PC-9 (cell line): ENCODE measurements around the gene OSBPL2. TPM values are rescaled to one million over a fixed set of nuclear protein-coding genes. Genes with fewer than 3 reads are reported as not detected.

Experiments
- BruUV-seq: library from RNA; stranded (reverse); fragments of 400-500 nt; replicated peaks from 2 replicates; lab custom pipeline; 2021; lab: Mats Ljungman, UMichigan
- CTCF ChIA-PET: fragments of 300-600 bp; sonication (Branson Sonifier 250); formaldehyde crosslinking; loops from one replicate; lab custom pipeline; 2022; ENCODE audit warnings: antibody characterized with exemption; lab: Charles Lee
- POLR2A ChIA-PET: fragments of 300-600 bp; sonication (Branson Sonifier 250); formaldehyde crosslinking; loops from one replicate; lab custom pipeline; 2022; ENCODE audit warnings: antibody characterized with exemption; ENCODE audit not compliant: unreplicated experiment; lab: Charles Lee
- DNase-seq, 2 experiments: peaks; one replicate each; pipeline versions ENCODE4 v3.0.0 to v3.0.0-alpha.2; 2015 to 2022; ENCODE audit warnings: mixed read lengths in 1 of 2
- H2AFZ ChIP-seq: fragments of 200-600 bp; sonication (generic); 2 replicates; pipeline ENCODE4 v1.8.1; 2017; ENCODE audit warnings: antibody characterized with exemption
- H3F3A ChIP-seq: fragments of 200-600 bp; sonication (generic); 2 replicates; pipeline ENCODE4 v1.8.1; 2017; ENCODE audit warnings: antibody characterized with exemption, mild to moderate bottlenecking, low read depth; ENCODE audit not compliant: insufficient read depth
- H3K27ac ChIP-seq: fragments of 200-600 bp; sonication (generic); 2 replicates; pipeline ENCODE4 v1.6.1; 2016; ENCODE audit warnings: mixed run types
- H3K27me3 ChIP-seq: fragments of 200-600 bp; sonication (generic); 2 replicates; pipeline ENCODE4 v1.6.1; 2016; ENCODE audit warnings: low read depth, mixed run types; ENCODE audit not compliant: insufficient read depth
- H3K36me3 ChIP-seq: fragments of 200-600 bp; sonication (generic); 2 replicates; pipeline ENCODE4 v1.6.1; 2016; ENCODE audit warnings: low read depth, mixed run types
- H3K4me1 ChIP-seq: fragments of 200-600 bp; sonication (generic); replicated peaks from 2 replicates; pipeline ENCODE4 v1.6.1; 2016; ENCODE audit warnings: mixed run types; ENCODE audit not compliant: insufficient read depth
- H3K4me2 ChIP-seq: fragments of 200-600 bp; sonication (generic); 2 replicates; pipeline ENCODE4 v1.6.1; 2017; ENCODE audit warnings: mixed run types
- H3K4me3 ChIP-seq: fragments of 200-600 bp; sonication (generic); 2 replicates; pipeline ENCODE4 v1.6.1; 2016; ENCODE audit warnings: mixed run types
- H3K79me2 ChIP-seq: fragments of 200-600 bp; sonication (generic); 2 replicates; pipeline ENCODE4 v1.6.1; 2017; ENCODE audit warnings: low read depth, mixed run types
- H3K9me2 ChIP-seq: fragments of 200-600 bp; sonication (generic); 2 replicates; pipeline ENCODE4 v1.8.1; 2017; ENCODE audit warnings: mild to moderate bottlenecking; ENCODE audit not compliant: insufficient read depth
- H3K9me3 ChIP-seq: fragments of 200-600 bp; sonication (generic); 2 replicates; pipeline ENCODE4 v1.8.1; 2016; ENCODE audit warnings: low read depth; ENCODE audit not compliant: insufficient read depth
- H4K20me1 ChIP-seq: fragments of 200-600 bp; sonication (generic); 2 replicates; pipeline ENCODE4 v1.8.1; 2017; ENCODE audit not compliant: insufficient read depth
- EZH2 ChIP-seq: fragments of 200-600 bp; sonication (generic); IDR thresholded peaks from 2 replicates; pipeline ENCODE4 v1.8.0; 2017; ENCODE audit warnings: antibody characterized with exemption, low read depth
- intact Hi-C: fragments of 100-400 bp; cut with micrococcal nuclease; formaldehyde crosslinking; loops from one replicate; pipeline ENCODE4 v1.10.0; 2022; ENCODE audit not compliant: unreplicated experiment
- total RNA-seq: library from RNA; stranded (reverse); gene quantifications from 2 replicates; pipeline ENCODE4 v1.2.3, GENCODE V29; 2021
- TF ChIP-seq, protein P1 (sequence below): fragments of 200-600 bp; sonication (generic); conservative IDR thresholded peaks from 2 replicates; pipeline ENCODE4 v1.6.1; 2017; ENCODE audit warnings: mixed run types, antibody characterized with exemption, mild to moderate bottlenecking, moderate library complexity

OSBPL2 gene
- total RNA-seq, 1 experiment from 2014 or later = 84.8 TPM

DNA sequence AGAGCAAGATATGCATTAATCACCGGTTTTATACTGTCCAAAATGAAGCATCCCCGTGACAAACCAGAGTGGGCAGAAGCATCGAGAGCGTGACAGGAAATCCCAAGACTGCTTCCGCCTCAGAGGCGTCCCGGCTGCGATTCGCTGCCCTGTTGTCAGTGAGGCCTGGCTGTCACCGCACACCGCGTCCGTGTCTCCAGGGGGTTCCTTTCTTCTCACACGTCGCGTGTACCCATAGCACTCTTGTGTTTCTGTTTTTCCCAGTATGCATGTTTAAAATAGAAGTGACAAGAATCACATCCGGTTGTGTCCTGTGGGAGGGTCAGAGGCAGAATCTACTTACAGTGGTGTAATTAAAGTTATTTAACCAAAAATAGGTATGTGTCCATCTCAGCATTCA is 56.2 kb downstream of the OSBPL2 start:
- H3K27ac ChIP-seq = no peak overlapping the region
- peaks cover 7% of the 10 kb centered on the region; the same call in 1 of the 2 replicates for H4K20me1 ChIP-seq
- no peaks in the 10 kb centered on the region for H3K9me2 ChIP-seq
- H3K27me3 ChIP-seq = no peaks in the 10 kb centered on the region
- no peak overlapping the region for H2AFZ ChIP-seq
- CTCF ChIA-PET = no interaction called here
- 0 out of 2 replicates have a peak, but pooled peaks cover 11% of the 10 kb centered on the region for H3F3A ChIP-seq
- BruUV-seq = no TSS peak
- H3K4me1 ChIP-seq = no peaks in the 10 kb centered on the region
- no peak for DNase-seq
- no peak overlapping the region for H3K4me2 ChIP-seq
- TF ChIP-seq, protein P1, sequence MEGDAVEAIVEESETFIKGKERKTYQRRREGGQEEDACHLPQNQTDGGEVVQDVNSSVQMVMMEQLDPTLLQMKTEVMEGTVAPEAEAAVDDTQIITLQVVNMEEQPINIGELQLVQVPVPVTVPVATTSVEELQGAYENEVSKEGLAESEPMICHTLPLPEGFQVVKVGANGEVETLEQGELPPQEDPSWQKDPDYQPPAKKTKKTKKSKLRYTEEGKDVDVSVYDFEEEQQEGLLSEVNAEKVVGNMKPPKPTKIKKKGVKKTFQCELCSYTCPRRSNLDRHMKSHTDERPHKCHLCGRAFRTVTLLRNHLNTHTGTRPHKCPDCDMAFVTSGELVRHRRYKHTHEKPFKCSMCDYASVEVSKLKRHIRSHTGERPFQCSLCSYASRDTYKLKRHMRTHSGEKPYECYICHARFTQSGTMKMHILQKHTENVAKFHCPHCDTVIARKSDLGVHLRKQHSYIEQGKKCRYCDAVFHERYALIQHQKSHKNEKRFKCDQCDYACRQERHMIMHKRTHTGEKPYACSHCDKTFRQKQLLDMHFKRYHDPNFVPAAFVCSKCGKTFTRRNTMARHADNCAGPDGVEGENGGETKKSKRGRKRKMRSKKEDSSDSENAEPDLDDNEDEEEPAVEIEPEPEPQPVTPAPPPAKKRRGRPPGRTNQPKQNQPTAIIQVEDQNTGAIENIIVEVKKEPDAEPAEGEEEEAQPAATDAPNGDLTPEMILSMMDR = no peak
- TF ChIP-seq EZH2 = no peak
- POLR2A ChIA-PET = no interaction called here
- no peak overlapping the region for H3K4me3 ChIP-seq
- no peaks in the 10 kb centered on the region for H3K79me2 ChIP-seq
- intact Hi-C loops = no loop called here
- H3K36me3 ChIP-seq = 0 out of 2 replicates have a peak, but pooled peaks cover 5% of the 10 kb centered on the region
- no peaks in the 10 kb centered on the region for H3K9me3 ChIP-seq

GRCh38 chr20:62296724-62297448 is 58.6 kb downstream of the OSBPL2 start:
- H3K27ac ChIP-seq = no peak overlapping the region
- H4K20me1 ChIP-seq = peaks cover 7% of the 10 kb centered on the region; the same call in 1 of the 2 replicates
- intact Hi-C loops = no loop called here
- TF ChIP-seq EZH2 = no peak
- TF ChIP-seq, protein P1 = no peak
- H3F3A ChIP-seq = peaks cover 30% of the 10 kb centered on the region
- 0 out of 2 replicates have a peak, but pooled peaks cover 5% of the 10 kb centered on the region for H3K36me3 ChIP-seq
- no TSS peak for BruUV-seq
- H2AFZ ChIP-seq = no peak overlapping the region
- H3K4me2 ChIP-seq = no peak overlapping the region
- POLR2A ChIA-PET = no interaction called here
- no peaks in the 10 kb centered on the region for H3K9me3 ChIP-seq
- DNase-seq = no peak
- no peaks in the 10 kb centered on the region for H3K9me2 ChIP-seq
- H3K4me3 ChIP-seq = no peak overlapping the region
- H3K79me2 ChIP-seq = no peaks in the 10 kb centered on the region
- H3K4me1 ChIP-seq = no peaks in the 10 kb centered on the region
- CTCF ChIA-PET = no interaction called here
- no peaks in the 10 kb centered on the region for H3K27me3 ChIP-seq

DNA sequence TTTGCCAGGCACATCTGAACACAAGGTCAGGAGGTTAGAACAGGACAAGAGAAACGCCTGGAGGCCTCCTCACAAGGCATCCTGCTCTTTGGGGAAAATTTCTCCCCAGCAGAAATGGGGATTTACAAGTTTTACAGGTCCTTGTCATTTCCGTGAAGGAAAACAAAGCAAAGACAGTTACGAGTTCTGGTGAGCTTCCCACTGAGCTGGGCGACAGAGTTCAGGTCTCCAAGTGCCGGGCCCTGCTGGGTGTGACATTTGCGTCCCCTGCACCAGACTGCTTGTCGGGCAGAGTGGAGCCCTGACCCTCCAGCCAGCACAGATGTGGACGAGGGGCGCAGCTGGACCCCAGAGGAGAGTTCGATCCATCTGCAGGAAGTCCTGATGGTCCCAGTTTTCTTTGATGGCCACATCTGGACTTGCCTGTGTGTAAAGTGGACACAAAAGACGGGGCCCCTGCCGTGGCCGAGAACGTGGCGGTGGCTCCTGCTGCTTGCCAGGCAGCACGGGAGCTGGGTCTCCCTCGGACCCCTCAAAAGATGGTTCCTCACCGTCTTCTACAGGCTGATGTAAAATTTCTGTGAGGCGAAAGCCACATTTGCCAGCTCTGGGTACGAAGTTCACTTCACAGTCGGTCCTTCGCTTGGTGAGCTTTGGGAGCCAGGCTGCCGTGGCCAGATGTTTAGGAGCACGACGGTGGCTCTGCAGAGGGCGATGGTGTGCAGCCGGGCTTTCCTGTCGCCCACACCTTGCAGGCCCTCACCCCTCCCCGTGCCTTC is 59.3 kb downstream of the OSBPL2 start:
- no peaks in the 10 kb centered on the region for H3K4me1 ChIP-seq
- no peak overlapping the region for H2AFZ ChIP-seq
- H3K9me2 ChIP-seq = no peaks in the 10 kb centered on the region
- H3K79me2 ChIP-seq = no peaks in the 10 kb centered on the region
- no TSS peak for BruUV-seq
- intact Hi-C loops = no loop called here
- TF ChIP-seq, protein P1 = no peak
- no peak for TF ChIP-seq EZH2
- ChIA-PET POLR2A (no interaction called here), CTCF (no interaction called here)
- no peak for DNase-seq
- 0 out of 2 replicates have a peak, but pooled peaks cover 5% of the 10 kb centered on the region for H3K36me3 ChIP-seq
- H3K9me3 ChIP-seq = no peaks in the 10 kb centered on the region
- no peak overlapping the region for H3K4me2 ChIP-seq
- peaks cover 33% of the 10 kb centered on the region for H3F3A ChIP-seq
- H3K4me3 ChIP-seq = no peak overlapping the region
- H4K20me1 ChIP-seq = peaks cover 7% of the 10 kb centered on the region; the same call in 1 of the 2 replicates
- no peak overlapping the region for H3K27ac ChIP-seq
- no peaks in the 10 kb centered on the region for H3K27me3 ChIP-seq
